Right lobe of liver (tissue), 4 donors: ENCODE data around the gene STMN1.

ENCODE experiments used
- POLR2A ChIP-seq: fragments of 450-650 bp; IDR thresholded peaks from one replicate; pipeline ENCODE4 v1.6.1; 2017; ENCODE audit warnings: antibody characterized with exemption, mild to moderate bottlenecking
- TF ChIP-seq, protein P1 (sequence below), 4 donors: fragments of 200-600 bp in 3 of 4; fragments of 450-650 bp in 1 of 4; IDR thresholded peaks; one replicate each; pipeline versions ENCODE4 v1.5.1 to v1.8.0; 2016 to 2022; ENCODE audit warnings: antibody characterized with exemption in 4 of 4, mild to moderate bottlenecking in 2 of 4
- donor health status: DM: no; HTN: no; CAD: no.
- donor health status: DM: no; HTN: no; CAD: no.
- donor health status: DM: no; HTN: yes; CAD: no.

DNA sequence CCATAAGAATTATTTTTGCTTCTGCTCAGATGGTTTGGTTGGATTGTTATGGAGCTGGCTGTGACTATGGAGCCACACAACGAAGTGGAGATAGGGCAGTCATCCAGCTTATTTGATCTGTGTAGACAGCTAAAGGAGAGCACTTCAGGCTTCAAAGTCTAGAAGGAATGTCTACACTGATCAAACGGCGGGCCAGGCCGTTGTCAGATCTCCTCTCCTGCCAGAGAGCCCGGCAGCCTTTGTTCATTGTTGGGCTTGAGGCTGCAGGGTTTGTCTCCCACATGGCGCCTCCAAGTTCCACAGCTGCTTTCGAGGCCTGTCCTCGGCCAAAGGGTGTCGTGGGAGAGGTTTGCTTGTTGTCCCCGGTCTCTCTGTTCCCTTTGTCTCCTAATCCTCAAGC lies 2.8 kb upstream of the STMN1 start:
- TF ChIP-seq, protein P1, sequence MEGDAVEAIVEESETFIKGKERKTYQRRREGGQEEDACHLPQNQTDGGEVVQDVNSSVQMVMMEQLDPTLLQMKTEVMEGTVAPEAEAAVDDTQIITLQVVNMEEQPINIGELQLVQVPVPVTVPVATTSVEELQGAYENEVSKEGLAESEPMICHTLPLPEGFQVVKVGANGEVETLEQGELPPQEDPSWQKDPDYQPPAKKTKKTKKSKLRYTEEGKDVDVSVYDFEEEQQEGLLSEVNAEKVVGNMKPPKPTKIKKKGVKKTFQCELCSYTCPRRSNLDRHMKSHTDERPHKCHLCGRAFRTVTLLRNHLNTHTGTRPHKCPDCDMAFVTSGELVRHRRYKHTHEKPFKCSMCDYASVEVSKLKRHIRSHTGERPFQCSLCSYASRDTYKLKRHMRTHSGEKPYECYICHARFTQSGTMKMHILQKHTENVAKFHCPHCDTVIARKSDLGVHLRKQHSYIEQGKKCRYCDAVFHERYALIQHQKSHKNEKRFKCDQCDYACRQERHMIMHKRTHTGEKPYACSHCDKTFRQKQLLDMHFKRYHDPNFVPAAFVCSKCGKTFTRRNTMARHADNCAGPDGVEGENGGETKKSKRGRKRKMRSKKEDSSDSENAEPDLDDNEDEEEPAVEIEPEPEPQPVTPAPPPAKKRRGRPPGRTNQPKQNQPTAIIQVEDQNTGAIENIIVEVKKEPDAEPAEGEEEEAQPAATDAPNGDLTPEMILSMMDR (IDR thresholded peaks at IDR 0.05): no peak
- no peak for TF ChIP-seq POLR2A
